ENCODE data around the gene C1orf198. TPM values are rescaled to one million over a fixed set of nuclear protein-coding genes. Genes with fewer than 3 reads are reported as not detected.

Gene C1orf198
- total RNA-seq, 1 donor from 2014 or later: 16.3 TPM

DNA sequence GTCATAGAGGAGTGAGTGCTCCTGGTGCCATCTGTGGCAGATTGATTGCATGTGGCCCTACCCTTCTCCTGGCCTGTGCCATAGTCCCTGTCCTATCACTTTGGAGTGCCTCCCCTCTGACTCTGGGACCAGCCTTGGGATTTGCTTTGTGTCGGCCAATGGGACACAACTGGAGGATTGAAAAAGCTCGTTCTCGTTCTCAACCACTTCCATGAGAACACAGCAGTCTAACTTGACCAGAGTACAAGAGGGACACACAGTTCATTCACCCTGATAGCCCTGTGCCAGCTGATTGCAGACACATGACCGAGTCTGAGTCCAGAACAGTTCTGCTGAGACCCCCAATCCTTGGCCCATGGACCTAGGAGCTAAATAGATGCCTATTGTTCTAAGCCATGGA, 47.8 kb downstream of the C1orf198 start:
- DNase-seq (ENCODE audit: low spot score in 2 of 2): no peak
- FAIRE-seq: no peak

DNA sequence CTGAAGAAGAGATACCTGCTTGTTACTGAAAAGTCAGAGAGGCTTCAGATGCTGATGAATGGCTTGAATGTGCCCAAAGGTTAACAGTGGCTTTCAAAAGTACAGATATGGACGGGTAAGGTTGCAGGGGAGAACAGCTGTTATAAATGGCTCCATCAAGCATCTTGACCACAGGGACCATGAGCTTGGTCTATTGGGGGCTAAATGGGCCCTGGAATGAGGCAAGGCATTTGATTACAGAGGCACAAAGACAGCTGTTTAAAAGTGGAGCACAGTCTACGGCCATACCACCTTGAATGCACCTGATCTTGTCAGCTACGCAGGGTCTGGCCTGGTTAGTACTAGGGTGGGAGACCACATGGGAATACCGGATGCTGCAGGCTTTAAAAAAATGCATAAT, 48.3 kb downstream of the C1orf198 start:
- no peak for DNase-seq (ENCODE audit: low spot score in 2 of 2)
- no peak for FAIRE-seq

DNA sequence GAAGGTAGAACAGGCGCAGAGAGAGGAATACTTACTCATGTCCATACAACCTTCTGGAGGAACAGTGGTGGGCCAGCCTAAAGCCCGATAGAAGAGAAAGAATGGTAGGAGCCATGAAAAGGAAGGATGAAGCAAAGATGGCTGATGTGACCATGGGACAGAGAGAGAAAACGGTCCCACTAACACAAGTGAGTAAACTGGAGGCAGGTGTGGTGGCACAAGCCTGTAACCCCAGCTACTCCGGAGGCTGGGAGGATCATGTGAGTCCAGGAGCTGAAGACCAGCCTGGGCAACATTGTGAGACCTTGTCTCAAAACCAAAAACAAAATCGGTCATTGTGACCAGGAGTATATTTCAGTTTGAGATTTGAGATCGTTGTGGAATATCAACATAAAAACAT, 49.4 kb downstream of the C1orf198 start:
- no peak for FAIRE-seq
- DNase-seq (ENCODE audit: low spot score in 2 of 2): no peak

DNA sequence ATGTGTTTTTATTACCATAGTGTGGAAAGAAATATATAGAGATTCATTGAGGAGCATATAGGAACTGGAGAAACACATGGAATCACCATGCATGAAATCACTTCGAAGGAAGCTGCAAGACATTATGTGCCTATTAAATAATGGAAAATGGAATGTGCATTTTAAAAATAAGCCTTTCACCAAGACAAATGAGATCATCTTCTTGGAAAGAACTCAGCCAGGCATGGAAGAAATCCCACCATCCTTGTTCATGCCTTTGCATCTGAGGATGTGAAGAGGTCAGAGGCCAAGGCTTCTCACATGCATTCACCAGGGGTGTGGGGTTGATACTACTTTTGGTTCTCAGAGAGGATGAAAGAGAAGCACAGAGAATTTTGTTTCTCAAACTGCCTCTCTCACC, 50.0 kb downstream of the C1orf198 start:
- FAIRE-seq: no peak

DNA sequence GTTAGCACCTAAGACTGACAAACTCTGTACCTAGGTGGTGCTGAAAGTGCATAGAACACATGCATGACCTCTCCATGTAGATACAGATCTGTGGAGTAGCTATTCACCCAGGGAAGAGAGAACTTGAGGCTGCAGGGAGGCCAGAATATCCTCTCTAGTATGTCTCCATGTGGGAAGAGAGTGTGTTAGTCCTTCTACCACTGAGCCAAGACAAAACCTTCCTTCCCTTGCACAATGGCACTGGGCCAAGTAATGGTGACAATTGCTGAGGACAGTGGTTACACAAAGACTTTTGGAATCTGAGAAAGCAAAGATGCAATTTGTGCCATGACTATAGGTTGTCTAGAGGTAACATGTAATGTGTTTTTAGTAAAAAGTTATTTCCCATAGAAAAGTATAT, 52.3 kb downstream of the C1orf198 start:
- FAIRE-seq (no peak), DNase-seq (ENCODE audit: low spot score in 2 of 2) (no peak)

More for the DNA sequence above, 50.0 kb downstream of the C1orf198 start:
- no peak for DNase-seq (ENCODE audit: low spot score in 2 of 2)

DNA sequence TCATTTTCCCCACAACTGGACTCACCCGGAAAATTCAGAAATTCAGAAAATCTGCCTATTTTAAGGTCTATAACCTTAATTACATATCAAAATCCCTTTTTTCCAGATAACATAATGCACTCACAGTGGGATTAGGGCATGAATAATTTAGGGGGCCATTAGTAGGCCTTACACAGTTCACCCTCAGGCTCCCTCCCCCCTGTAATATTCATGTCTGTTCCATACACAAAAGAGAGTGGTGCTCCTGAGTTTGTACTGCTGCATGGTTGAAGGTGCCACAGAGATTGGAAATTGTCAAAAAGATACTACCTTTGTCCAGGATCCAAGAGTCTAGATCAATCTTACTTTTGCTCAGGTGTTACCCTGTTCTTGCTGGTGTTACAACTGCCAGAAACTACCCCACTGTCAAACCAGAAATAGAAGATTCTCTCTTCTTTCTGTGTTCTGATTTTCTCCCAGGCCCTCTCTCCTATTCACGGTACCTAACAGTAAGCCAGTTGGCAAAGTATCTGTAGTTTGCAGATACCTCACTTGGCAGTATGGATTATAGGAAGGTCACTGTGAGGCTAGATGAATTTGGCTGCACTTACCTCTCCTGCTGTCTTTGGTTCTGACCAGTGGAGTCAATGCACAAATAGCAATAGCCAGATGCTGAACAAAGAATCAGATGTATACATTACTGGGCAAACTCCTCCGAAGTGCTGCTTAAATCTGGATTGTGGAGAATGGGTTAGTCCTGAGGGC, 53.2 kb downstream of the C1orf198 start:
- DNase-seq (ENCODE audit: low spot score in 2 of 2) (no peak), FAIRE-seq (no peak)

DNA sequence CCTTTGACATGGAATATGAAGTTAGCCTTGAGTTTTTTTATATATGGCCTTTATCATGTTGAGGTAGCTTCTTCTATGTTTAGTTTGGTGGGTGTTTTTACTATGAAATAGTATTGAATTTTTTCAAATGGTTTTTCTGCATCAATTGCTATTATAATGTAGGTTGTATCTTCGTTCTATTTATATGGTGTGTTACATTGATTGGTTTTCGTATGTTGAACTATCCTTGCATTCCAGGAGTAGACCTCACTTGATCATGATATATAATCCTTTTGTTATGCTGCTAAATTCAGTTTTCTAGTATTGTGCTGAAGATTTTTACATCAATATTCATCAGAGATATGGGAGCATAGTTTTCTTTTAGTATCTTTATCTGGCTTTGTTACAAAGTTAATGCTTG, 55.8 kb downstream of the C1orf198 start:
- FAIRE-seq: no peak
- no peak for DNase-seq (ENCODE audit: low spot score in 2 of 2)

DNA sequence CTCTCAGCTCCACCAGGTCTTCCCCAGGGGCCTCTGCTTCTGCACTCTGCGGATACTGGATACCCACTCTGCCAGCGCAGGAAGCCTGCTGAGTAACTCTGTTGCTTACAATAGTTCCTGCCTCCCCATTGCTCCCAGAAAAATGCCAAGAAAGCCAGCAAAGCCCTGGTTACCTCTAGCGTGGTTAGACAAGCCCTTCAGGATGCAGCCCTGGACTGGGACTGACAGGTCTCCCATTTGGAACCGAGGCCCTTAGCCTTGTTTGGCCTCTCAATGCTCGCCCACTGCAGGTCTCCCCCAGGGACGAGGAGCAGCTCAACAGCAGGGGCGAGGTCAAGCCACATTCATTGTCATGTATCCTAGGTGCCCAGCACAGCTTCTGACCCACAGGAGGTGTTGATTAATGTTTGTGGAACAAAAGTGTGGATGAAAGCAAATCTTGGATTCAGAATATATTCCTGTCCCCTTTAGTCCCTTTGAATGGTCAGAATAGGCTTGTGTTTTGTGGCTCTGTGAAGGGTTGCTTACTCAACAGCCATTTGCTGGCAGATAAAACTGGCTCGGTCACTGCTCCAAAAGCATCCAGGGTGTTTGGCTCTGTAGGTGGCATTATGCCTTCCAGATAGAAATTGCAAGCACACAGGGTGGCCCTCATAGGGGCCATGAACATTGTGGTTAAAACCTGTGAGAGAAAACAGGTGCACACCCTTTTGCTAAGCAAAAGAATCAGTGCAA, 58.9 kb downstream of the C1orf198 start:
- FAIRE-seq (no peak), DNase-seq (ENCODE audit: low spot score in 2 of 2) (no peak)

DNA sequence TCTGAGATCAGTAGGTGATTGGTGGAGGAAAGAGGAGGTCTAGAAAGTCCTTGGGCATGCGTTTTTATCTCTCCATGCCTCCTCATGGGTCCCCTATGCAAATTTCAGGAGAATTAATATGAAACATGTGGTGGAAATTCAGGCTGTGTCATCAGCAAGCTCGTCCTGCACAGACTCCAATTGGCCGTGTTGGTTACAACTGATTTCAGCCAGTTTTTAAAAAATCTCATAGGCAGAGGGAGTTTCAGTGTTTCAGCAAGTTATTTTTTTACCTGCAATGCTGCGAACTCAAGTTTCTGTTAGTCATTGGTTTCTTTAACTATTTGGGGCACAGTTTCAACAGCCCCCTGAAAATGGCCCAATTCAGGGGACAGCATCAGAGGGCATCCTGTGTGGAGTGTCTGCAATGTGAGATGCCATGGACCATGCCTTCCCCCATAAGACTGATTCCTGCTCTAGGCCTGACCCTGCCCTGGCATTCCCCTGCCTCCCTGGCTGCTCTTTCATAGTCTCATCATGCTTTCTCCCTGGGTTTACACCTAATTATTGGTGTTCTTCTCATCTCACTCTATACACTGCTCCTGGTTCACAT, 59.9 kb downstream of the C1orf198 start:
- DNase-seq (ENCODE audit: low spot score in 2 of 2) (no peak), FAIRE-seq (no peak)

DNA sequence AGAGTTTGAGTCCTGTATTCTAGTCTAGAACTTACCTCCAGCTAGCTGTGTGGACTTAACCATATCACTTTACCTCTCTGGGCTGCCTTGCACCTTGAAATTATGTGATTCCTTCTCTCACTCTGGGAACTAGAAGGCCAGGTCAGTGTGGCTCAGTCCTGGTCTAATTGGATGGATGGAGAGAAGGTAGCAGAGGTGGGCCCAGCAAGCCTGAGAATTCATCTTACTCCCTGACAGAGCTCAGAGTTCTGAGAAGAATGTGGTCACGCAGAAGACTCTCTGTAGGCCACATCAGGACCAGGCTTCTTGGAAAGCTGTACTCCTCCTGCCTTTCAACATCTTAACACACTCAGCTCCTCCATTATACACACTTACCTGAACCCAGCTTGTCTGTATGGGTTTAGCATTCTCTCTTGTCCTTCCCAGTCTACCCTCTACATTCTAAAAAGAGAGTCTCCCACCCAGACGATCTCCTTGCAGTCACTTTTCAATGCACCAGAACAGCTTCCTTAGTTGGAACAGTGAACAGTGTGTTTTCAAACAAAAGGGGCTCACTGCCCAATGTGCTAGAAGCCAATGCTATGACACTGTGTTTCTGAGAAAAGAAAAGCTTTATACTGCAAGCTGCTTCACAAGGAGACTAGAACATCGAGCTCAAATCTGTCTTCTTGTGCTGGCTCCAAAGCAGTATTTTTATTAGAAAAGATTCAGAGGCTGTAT, 60.6 kb downstream of the C1orf198 start:
- no peak for FAIRE-seq

DNA sequence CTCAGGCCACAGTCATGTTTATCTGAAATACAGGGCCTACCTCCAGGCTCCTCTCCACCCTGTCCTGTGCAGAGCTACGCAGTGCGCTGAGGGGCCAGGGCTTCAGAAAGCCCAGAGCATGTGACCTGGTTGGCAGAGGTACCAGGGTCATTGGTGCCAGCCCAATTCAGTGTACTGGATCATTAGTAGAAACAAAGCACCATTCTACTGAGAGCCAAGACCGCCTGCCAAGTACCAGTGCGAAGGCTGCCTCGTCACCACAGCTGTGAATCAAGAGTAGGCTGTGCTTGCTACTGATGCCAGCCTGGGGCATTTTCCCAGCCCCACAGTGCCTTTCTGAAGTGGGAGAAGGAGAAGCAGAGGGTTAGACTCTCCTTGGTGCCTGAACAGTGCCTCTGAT, 61.3 kb downstream of the C1orf198 start:
- DNase-seq (ENCODE audit: low spot score in 2 of 2) (peak; percentile 42 to 50), FAIRE-seq (peak; percentile 85)

More for the DNA sequence above, 60.6 kb downstream of the C1orf198 start:
- no peak for DNase-seq (ENCODE audit: low spot score in 2 of 2)

DNA sequence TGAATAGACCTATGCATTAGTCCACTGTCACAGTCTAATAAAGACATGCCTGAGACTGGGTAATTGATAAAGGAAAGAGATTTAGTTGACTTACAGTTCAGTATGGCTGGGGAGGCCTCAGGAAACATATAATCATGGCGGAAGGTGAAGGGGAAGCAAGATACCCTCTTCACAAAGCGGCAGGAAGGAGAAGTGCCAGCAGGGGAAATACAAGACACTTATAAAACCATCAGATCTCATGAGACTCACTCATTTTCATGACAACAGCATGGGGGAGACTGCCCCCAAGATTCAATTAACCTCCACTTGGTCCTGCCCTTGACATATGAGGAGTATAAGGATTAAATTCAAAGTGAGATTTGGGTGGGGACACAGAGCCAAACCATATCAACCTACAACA, 61.8 kb downstream of the C1orf198 start:
- DNase-seq (ENCODE audit: low spot score in 2 of 2) (no peak), FAIRE-seq (no peak)

DNA sequence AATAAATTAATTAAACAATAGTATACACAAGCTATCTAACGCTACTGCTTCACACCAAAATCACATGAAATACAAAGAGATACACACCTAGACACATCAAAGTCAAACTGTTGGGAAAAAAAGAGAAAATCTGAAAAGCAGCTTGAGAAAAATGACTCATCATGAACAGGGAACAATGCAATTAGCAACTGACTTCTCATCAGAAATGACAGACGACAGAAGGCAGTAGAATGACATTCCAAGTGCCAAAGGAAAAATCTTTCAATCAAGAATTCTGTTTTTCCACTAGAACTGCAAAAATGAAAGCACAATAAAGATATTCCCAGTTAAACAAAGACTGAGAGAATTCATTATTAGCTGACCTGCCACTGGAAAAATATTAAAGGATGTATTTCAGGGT, 63.9 kb downstream of the C1orf198 start:
- FAIRE-seq (no peak), DNase-seq (ENCODE audit: low spot score in 2 of 2) (no peak)

DNA sequence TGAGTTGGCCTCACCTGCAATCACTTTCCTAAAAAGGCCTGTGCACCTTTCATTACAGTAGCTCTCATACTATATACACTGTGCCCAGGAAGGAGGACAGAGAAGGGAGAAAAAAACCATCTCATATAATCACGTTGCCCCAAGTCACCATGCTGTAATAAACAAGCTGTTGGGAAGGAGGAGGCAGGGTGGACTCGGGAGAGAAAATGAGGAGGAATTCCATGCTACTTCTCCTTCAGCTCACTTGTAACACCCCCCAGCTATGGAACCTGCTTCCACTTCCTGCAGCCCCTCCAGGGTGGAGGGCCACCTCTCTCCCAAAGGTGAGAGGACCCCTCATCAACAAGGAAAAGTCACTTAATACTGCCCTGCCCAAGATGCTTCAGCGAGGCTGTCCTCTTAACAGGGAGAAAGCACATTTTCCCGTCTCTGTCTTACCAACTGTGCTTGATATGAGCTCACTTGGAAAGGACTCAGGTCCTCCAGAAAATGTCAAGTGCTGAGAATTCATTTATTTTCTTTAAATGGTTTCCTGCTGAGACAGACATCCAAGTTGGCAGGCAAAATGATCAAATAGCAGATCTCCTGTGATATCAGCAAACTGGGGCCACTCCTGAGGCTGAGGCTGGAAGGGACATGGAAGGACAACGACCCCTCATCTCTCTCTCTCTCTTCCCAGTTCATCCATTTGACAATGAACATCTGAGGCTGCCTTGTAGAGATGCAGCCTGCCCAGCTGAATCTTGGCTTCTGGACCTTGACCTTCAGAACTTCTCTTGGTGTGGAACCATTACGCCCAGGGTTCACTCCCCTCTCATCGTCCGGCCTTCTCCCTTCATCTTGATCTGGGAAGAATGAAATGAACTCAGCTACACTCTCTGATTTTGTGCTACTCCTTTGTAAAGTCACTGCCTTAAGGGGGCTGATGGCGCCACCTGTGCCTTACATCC, 67.2 kb downstream of the C1orf198 start:
- FAIRE-seq (no peak), DNase-seq (ENCODE audit: low spot score in 2 of 2) (no peak)

DNA sequence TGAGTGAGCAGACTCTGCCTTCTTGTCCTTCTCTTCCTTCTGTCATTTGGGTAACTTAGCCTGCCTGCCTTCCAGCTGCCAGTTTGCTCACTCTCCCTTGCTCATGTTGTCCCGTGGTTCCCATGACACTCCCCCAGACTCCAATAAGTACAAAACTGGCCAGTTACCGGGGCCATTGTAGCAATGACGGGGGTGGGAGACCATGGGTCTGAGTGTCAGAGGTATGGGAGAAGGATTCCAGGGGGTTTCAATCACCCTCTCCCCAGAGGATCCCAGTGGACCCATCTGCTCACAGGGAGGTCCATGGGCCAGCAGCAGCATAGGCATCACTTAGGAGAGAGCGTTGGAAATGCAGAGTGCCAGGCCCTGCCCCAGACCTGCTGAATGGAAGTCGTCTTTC, 69.8 kb downstream of the C1orf198 start:
- no peak for DNase-seq (ENCODE audit: low spot score in 2 of 2)
- FAIRE-seq: no peak

DNA sequence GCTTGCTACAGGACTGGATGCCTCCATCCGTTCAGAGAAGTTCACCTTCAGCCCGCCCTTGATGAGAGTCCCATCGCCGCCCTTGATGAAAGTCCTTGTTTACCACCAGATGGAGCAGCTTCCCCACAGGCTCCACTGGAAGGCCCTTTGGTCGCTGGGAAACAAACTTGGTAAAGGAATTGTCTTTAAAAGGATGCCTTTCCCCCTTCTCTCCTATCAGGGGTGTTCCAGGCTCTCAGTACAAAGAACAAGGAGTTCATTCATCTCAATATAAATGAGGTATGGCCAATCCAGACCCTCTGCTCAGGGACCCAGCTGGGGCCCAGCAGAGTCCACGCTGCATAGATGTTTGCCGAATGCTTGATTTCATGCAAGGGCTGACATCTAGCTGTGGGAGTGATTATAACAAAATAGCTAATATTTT, 70.4 kb downstream of the C1orf198 start:
- FAIRE-seq (no peak), DNase-seq (ENCODE audit: low spot score in 2 of 2) (peak; percentile 45 to 60)

DNA sequence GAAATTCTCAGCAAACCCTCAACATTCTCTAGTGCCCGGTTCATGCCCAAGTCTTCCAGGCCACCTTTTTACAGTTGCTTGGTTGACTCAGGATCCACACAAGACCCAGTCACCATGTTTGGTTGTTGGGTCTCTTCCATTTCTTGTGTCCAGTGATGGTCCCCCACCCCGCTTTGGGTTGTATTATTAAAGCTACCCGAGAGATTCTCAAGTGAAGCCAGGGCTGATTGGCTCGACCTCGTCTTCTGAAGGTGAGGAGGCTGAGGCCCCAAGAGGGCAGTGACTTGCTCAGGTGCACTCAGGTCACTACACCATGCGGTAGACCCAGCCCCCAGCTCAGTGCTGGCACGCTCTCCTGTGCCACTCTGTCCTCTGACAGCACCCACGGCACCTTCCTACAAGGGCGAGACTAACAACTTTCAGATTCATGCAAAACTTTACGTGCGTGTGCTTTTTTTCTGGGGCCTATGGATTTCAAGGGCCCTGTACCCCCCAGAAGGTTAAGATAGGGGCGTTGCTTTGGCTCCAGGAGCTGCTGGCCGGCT, 70.9 kb downstream of the C1orf198 start:
- FAIRE-seq: no peak
- DNase-seq (ENCODE audit: low spot score in 2 of 2): no peak

DNA sequence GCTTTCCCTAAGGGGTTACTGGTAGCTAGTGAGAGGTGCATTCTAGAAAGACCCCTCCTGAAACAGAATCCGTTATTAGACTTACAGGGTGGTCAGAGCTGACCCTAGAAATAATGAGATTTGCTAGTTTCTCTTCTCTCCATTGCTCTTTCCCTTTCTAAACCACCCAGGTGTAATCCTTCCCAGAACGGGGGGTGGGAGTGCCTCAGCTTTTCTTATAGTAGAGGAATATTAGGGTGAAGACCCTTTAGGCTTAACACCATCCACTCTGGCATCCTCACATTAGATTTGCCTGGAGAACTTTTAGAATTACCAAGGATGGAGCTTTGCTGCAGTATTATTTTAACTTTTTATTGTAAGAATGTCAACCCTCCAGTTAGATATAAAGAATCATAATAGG, 71.7 kb downstream of the C1orf198 start:
- FAIRE-seq (no peak), DNase-seq (ENCODE audit: low spot score in 2 of 2) (no peak)

DNA sequence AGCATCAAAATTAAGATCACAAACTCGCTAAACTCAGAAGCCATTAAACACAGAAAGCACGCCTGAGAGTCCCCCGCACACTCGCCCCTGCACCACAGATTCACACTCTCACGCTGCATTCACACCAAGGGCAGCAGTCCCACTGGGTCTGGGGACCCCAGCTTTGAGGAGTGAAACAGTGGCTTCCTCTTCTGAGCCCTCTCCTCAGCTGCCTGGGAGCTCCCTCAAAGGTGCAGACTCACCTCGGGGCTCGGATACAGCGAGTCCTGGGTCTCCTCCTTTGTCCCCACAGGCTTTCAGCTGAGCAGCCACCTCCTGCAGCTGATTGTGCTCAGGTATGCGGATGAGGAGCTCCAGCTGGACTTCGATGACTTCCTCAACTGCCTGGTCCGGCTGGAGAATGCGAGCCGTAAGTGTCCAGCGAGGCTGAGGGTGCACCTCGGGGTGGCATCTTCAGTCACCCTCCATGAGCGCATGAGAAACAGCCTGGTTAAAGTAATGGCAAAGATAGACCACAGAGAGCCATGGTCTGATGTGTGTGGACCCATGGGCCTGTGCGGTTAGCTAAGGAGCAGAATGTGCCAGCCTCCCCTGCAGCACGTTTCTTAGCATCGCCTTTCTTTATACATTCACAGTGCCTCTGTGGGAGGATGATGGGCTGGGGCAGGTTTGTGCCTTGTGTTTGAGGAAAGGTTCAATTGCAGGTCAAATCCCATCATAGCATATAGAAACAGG, 73.3 kb downstream of the C1orf198 start:
- FAIRE-seq: no peak

More for the DNA sequence above, 73.3 kb downstream of the C1orf198 start:
- DNase-seq (ENCODE audit: low spot score in 2 of 2): no peak

All from frontal cortex (tissue), 4 donors.